Transverse colon (tissue), 4 donors: ENCODE measurements around the gene TMEM37.
A peak's percentile ranks its signal among the peaks of the same experiment; 100 is the strongest.

ENCODE experiments used
- EP300 ChIP-seq: sonication (generic); formaldehyde crosslinking; IDR thresholded peaks from one replicate; pipeline ENCODE4 v1.6.1; 2017; ENCODE audit warnings: antibody characterized with exemption, low read depth
- POLR2A ChIP-seq: fragments of 450-650 bp; IDR thresholded peaks from one replicate; pipeline ENCODE4 v1.6.1; 2016; ENCODE audit warnings: antibody characterized with exemption, mild to moderate bottlenecking, moderate library complexity
- POLR2AphosphoS5 ChIP-seq, 3 donors: sonication (generic); formaldehyde crosslinking; IDR thresholded peaks; one replicate each; pipeline ENCODE4 v1.6.1; 2016; ENCODE audit warnings: antibody characterized with exemption in 3 of 3
- TF ChIP-seq, protein P1 (sequence below), 5 experiments: fragments of 200-600 bp in 3 of 5; fragments of 450-650 bp in 2 of 5; sonication (generic) in 3 of 5; IDR thresholded peaks; 1 replicate in 2 of 5; 2 replicates in 3 of 5; pipeline ENCODE4 v1.5.1; 2016 to 2017; ENCODE audit warnings: antibody characterized with exemption in 5 of 5, inconsistent platforms in 3 of 5, mild to moderate bottlenecking in 2 of 5, moderate library complexity in 1 of 5

DNA sequence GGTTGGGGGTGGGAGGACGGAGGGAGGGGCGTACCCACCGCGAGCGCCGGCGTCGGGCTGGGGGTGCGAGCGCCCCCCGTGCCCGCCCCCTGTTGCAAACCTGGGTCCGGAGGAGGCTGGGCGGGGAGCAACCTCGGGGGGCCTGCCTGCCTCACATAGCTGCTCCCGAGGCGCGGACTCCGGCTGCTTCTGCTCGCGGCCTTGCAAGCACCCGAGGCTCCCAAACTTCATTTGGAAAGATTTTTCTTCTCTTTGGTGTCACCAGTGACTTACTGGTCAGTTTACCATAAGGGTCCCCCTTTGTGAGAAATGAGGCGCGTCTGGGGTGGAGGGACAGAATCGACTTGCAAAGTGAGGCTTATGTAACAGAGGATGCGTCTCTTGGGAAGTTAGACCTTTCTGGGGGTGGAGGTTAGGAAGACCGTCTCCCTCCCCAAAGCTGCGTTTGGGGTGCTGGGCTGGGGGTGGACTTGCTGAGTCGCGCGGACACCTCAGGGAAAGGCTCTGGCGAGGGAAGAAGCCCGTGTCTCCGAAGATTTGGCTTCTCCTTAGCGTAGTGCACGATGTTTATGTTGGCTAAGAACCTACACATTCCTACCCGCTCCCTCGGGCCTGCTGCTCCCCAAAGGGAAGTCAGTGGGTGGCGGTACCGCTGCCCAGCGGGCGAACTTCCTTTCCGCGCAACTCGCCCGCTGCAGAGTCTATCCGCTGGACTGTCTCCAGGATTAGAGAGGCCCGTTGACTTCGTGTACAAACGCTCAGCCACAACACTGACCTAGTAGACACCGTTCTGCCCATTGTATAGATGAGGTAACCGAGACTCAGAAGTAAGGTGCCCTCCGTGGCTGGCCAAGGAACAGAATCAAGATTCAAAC is 559 bp downstream of the TMEM37 start:
- TF ChIP-seq, protein P1, sequence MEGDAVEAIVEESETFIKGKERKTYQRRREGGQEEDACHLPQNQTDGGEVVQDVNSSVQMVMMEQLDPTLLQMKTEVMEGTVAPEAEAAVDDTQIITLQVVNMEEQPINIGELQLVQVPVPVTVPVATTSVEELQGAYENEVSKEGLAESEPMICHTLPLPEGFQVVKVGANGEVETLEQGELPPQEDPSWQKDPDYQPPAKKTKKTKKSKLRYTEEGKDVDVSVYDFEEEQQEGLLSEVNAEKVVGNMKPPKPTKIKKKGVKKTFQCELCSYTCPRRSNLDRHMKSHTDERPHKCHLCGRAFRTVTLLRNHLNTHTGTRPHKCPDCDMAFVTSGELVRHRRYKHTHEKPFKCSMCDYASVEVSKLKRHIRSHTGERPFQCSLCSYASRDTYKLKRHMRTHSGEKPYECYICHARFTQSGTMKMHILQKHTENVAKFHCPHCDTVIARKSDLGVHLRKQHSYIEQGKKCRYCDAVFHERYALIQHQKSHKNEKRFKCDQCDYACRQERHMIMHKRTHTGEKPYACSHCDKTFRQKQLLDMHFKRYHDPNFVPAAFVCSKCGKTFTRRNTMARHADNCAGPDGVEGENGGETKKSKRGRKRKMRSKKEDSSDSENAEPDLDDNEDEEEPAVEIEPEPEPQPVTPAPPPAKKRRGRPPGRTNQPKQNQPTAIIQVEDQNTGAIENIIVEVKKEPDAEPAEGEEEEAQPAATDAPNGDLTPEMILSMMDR (IDR thresholded peaks at IDR 0.05) = no peak
- TF ChIP-seq POLR2AphosphoS5 (IDR thresholded peaks at IDR 0.05) = peak in 2 of 3 donors; percentile 17 to 22
- no peak for TF ChIP-seq POLR2A
- TF ChIP-seq EP300 = no peak
